ENCODE results near the gene GLG1. TPM values are rescaled to one million over a fixed set of nuclear protein-coding genes. Genes with fewer than 3 reads are reported as not detected.
A peak's percentile ranks its signal among the peaks of the same experiment; 100 is the strongest.

The GLG1 gene
- total RNA-seq, 1 experiment from 2014 or later: 135 TPM

- Histone ChIP-seq H4K91ac (ENCODE audit: insufficient read length, low read depth, low read length) (no peak overlapping the region), H3K27ac (ENCODE audit: insufficient read length, low read depth, low read length) (no peak overlapping the region), H4K5ac (ENCODE audit: insufficient read length, low read depth, low read length) (no peak overlapping the region), H3K56ac (ENCODE audit: insufficient read length, low read depth, low read length) (no peak overlapping the region), H4K8ac (replicated peaks; ENCODE audit: insufficient read length, low read depth, low read length) (no peak overlapping the region), H3K4me2 (ENCODE audit: insufficient read depth, insufficient read length, low read length) (no peak overlapping the region), H3K23ac (ENCODE audit: insufficient read length, low read depth, low read length) (no peak overlapping the region), H3K79me2 (ENCODE audit: insufficient read depth, low read length) (no peaks in the 10 kb centered on the region), H3K9me3 (ENCODE audit: control insufficient read depth, low read depth, low read length) (no peaks in the 10 kb centered on the region), H2BK12ac (ENCODE audit: insufficient read length, low read depth, low read length) (no peak overlapping the region), H2AFZ (ENCODE audit: low read length) (no peak overlapping the region), H3K4ac (ENCODE audit: low read depth, low read length) (no peak overlapping the region), H2BK120ac (ENCODE audit: low read depth, low read length, poor library complexity, severe bottlenecking) (no peak overlapping the region), H2BK15ac (ENCODE audit: low read depth, low read length) (no peak overlapping the region), H3K79me1 (ENCODE audit: insufficient read depth, low read depth, low read length, poor library complexity, severe bottlenecking) (no peaks in the 10 kb centered on the region), H4K20me1 (ENCODE audit: control insufficient read depth, insufficient read depth, insufficient read length) (no peaks in the 10 kb centered on the region), H3K9ac (ENCODE audit: extremely low read depth, insufficient read length, low read length) (no peak overlapping the region), H3K23me2 (ENCODE audit: insufficient read length, low read depth, low read length, poor library complexity, severe bottlenecking) (no peaks in the 10 kb centered on the region), H2BK20ac (ENCODE audit: low read depth, low read length, poor library complexity, severe bottlenecking) (no peak overlapping the region), H3T11ph (ENCODE audit: low read length) (no peak overlapping the region), H3K18ac (ENCODE audit: insufficient read length, low read depth, low read length) (no peak overlapping the region), H3K4me1 (ENCODE audit: insufficient read depth, low read length) (no peaks in the 10 kb centered on the region), H2AK5ac (ENCODE audit: insufficient read length, low read length) (no peak overlapping the region), H3K27me3 (ENCODE audit: insufficient read depth, low read length) (no peaks in the 10 kb centered on the region), H2BK5ac (ENCODE audit: insufficient read length, low read length) (no peak overlapping the region), H3K14ac (ENCODE audit: insufficient read depth, low read length) (no peak overlapping the region)
- Mint-ChIP-seq H3K27me3 (ENCODE audit: low read depth) (no peaks in the 10 kb centered on the region), H3K36me3 (ENCODE audit: insufficient read depth in 1 of 3, low read depth in 3 of 3) (peaks cover 24 to 64% (median 42%) of the 10 kb centered on the region in 3 experiments; a peak in 6 of 7 replicates), H3K9me3 (no peaks in the 10 kb centered on the region), H3K4me3 (no peak overlapping the region), H3K27ac (peak overlapping the region in 1 of 3 experiments; percentile 55; a peak in 2 of 7 replicates), H3K4me1 (peaks cover 4 to 6% of the 10 kb centered on the region in 2 experiments; a peak in 2 of 4 replicates)
- no CpG with 5 or more reads among the region's 8 CpGs for WGBS (ENCODE audit: extremely low coverage, insufficient read length, low lambda C conversion rate)
- TF ChIP-seq, protein P1, sequence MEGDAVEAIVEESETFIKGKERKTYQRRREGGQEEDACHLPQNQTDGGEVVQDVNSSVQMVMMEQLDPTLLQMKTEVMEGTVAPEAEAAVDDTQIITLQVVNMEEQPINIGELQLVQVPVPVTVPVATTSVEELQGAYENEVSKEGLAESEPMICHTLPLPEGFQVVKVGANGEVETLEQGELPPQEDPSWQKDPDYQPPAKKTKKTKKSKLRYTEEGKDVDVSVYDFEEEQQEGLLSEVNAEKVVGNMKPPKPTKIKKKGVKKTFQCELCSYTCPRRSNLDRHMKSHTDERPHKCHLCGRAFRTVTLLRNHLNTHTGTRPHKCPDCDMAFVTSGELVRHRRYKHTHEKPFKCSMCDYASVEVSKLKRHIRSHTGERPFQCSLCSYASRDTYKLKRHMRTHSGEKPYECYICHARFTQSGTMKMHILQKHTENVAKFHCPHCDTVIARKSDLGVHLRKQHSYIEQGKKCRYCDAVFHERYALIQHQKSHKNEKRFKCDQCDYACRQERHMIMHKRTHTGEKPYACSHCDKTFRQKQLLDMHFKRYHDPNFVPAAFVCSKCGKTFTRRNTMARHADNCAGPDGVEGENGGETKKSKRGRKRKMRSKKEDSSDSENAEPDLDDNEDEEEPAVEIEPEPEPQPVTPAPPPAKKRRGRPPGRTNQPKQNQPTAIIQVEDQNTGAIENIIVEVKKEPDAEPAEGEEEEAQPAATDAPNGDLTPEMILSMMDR (conservative IDR thresholded peaks at IDR 0.05): no peak
- no peak for DNase-seq
These were observed 157.9 kb downstream of the GLG1 start for GRCh38 chr16:74448990-74449389.

Data from H9 (cell line).